Measurements from ENCODE around the gene GOLGA3. TPM values are rescaled to one million over a fixed set of nuclear protein-coding genes. Genes with fewer than 3 reads are reported as not detected.
"Not testable (repeated sequence)": the region's sequence is repeated elsewhere in the genome, so short reads cannot be mapped to it uniquely, and the experiment has no call there.

The GOLGA3 gene
- total and polyA plus RNA-seq, 10 of the 15 experiments (the other 5 are each of a cell fraction or from before 2014, with no cell fraction given): 2.0 to 42.7 (median 15.2) TPM

DNA sequence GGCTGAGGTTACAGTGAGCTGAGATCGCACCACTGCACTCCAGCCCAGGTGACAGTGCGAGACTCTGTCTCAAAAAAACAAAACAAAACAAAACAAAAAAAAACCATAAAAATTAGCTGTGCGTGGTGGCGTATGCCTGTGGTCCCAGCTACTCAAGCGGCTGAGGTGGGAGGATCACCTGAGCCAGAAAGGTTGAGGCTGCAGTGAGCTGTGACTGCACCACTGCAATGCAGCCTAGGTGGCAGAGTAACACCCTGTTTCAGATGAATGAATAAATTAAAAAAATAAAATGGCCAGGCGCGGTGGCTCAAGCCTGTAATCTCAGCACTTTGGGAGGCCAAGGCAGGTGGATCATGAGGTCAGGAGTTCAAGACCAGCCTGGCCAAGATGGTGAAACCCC, 75.0 kb downstream of the GOLGA3 start:
- ATAC-seq: peak; percentile 58
- SMC1A ChIA-PET (ENCODE audit: uncharacterized antibody, unreplicated experiment); DNase-seq (ENCODE audit: low read depth, low spot score); in situ Hi-C loops (cut with MboI); BruUV-seq (replicated peaks); FAIRE-seq; H3K9ac ChIP-seq (ENCODE audit: control insufficient read depth, insufficient read depth, low read length); H3K27ac ChIP-seq (ENCODE audit: control insufficient read depth, insufficient read depth); H2AFZ ChIP-seq (ENCODE audit: control insufficient read depth, low read depth, low read length); RAD21 ChIA-PET (ENCODE audit: unreplicated experiment); H3K4me2 ChIP-seq (ENCODE audit: control insufficient read depth, insufficient read depth); H3K4me1 ChIP-seq (ENCODE audit: control insufficient read depth, insufficient read depth, low read length); H4K20me1 ChIP-seq (ENCODE audit: control insufficient read depth, insufficient read depth); intact Hi-C loops (cut with micrococcal nuclease; ENCODE audit: unreplicated experiment); H3K9me3 ChIP-seq (replicated peaks; ENCODE audit: control insufficient read depth, insufficient read depth, low read length); H3K4me3 ChIP-seq; H3K27me3 ChIP-seq (replicated peaks in 1 of 2; ENCODE audit: control insufficient read depth in 2 of 2, insufficient read depth in 2 of 2, low read length in 1 of 2); POLR2A ChIA-PET: not testable (repeated sequence)
- TF ChIP-seq, protein P1, sequence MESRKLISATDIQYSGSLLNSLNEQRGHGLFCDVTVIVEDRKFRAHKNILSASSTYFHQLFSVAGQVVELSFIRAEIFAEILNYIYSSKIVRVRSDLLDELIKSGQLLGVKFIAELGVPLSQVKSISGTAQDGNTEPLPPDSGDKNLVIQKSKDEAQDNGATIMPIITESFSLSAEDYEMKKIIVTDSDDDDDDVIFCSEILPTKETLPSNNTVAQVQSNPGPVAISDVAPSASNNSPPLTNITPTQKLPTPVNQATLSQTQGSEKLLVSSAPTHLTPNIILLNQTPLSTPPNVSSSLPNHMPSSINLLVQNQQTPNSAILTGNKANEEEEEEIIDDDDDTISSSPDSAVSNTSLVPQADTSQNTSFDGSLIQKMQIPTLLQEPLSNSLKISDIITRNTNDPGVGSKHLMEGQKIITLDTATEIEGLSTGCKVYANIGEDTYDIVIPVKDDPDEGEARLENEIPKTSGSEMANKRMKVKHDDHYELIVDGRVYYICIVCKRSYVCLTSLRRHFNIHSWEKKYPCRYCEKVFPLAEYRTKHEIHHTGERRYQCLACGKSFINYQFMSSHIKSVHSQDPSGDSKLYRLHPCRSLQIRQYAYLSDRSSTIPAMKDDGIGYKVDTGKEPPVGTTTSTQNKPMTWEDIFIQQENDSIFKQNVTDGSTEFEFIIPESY (IDR thresholded peaks at IDR 0.05): 0 out of 2 replicates have a peak, but pooled peaks have one; percentile 17
- 75% methylated on average over 7 of the region's 7 CpGs for WGBS (ENCODE audit: insufficient coverage, insufficient replicate concordance, low lambda C conversion rate, missing lambda C conversion rate)
- CTCF ChIA-PET: interaction anchor here (1.6 kb wide), 1 partner anchor 24 kb away, joined by 4 read pairs; no protein-coding TSS in a partner anchor
- peaks cover 9 to 33% of the 10 kb centered on the region in 2 experiments for H3K36me3 ChIP-seq (ENCODE audit: control insufficient read depth in 2 of 2, insufficient read depth in 2 of 2, low read length in 1 of 2)
- peaks cover 30% of the 10 kb centered on the region for H3K79me2 ChIP-seq (ENCODE audit: control insufficient read depth, insufficient read depth, low read length)

GRCh38 chr12:132748319-132748718, 80.3 kb downstream of the GOLGA3 start:
- peaks cover 4% of the 10 kb centered on the region for H3K79me2 ChIP-seq (ENCODE audit: control insufficient read depth, insufficient read depth, low read length)
- in situ Hi-C loops (cut with MboI): no loop called here
- ChIA-PET RAD21 (ENCODE audit: unreplicated experiment) (no interaction called here), SMC1A (ENCODE audit: uncharacterized antibody, unreplicated experiment) (no interaction called here), POLR2A (no interaction called here), CTCF (no interaction called here)
- H3K36me3 ChIP-seq (ENCODE audit: control insufficient read depth in 2 of 2, insufficient read depth in 2 of 2, low read length in 1 of 2): peaks cover 38 to 54% of the 10 kb centered on the region in 2 experiments
- H3K27ac ChIP-seq (ENCODE audit: control insufficient read depth, insufficient read depth): no peak overlapping the region
- no peak for FAIRE-seq
- no peak overlapping the region for H3K4me2 ChIP-seq (ENCODE audit: control insufficient read depth, insufficient read depth)
- ATAC-seq: no peak
- no peak overlapping the region for H2AFZ ChIP-seq (ENCODE audit: control insufficient read depth, low read depth, low read length)
- TF ChIP-seq USF1 (IDR thresholded peaks at IDR 0.05; ENCODE audit: borderline replicate concordance, extremely low read length, insufficient read depth, low read depth, low read length) (no peak), POLR2A (IDR thresholded peaks at IDR 0.05; ENCODE audit: low read depth, low read length) (0 out of 2 replicates have a peak, but pooled peaks have one; percentile 4)
- intact Hi-C loops (cut with micrococcal nuclease; ENCODE audit: unreplicated experiment): no loop called here
- no peaks in the 10 kb centered on the region for H3K27me3 ChIP-seq (replicated peaks in 1 of 2; ENCODE audit: control insufficient read depth in 2 of 2, insufficient read depth in 2 of 2, low read length in 1 of 2)
- WGBS (ENCODE audit: insufficient coverage, insufficient replicate concordance, low lambda C conversion rate, missing lambda C conversion rate): 87% methylated on average over 10 of the region's 10 CpGs
- no TSS peak for BruUV-seq (replicated peaks)
- DNase-seq (ENCODE audit: low read depth, low spot score): no peak
- H4K20me1 ChIP-seq (ENCODE audit: control insufficient read depth, insufficient read depth): 0 out of 2 replicates have a peak, but pooled peaks cover 4% of the 10 kb centered on the region
- no peaks in the 10 kb centered on the region for H3K9me3 ChIP-seq (replicated peaks; ENCODE audit: control insufficient read depth, insufficient read depth, low read length)
- H3K4me3 ChIP-seq: no peak overlapping the region
- no peak overlapping the region for H3K9ac ChIP-seq (ENCODE audit: control insufficient read depth, insufficient read depth, low read length)
- H3K4me1 ChIP-seq (ENCODE audit: control insufficient read depth, insufficient read depth, low read length): no peaks in the 10 kb centered on the region

Data from GM12878 (cell line).